Pancreas (tissue), 10 donors: ENCODE results near the gene OPRM1. TPM values are rescaled to one million over a fixed set of nuclear protein-coding genes. Genes with fewer than 3 reads are reported as not detected.

Experiments used
- ATAC-seq, 4 donors: fragments of 200-7000 bp; cut with Tn5 transposase; one replicate each; pipeline versions ENCODE4 v1.8.0 to v1.9.1; 2020; ENCODE audit warnings: mild to moderate bottlenecking in 4 of 4, moderate library complexity in 4 of 4
- DNase-seq, 6 donors: peaks; one replicate each; pipeline ENCODE4 v3.0.0-alpha.2; 2020
- FAIRE-seq: peaks from 2 replicates; lab custom pipeline; 2012; peaks lifted over from hg19 to GRCh38; lab: Jason Lieb, UNC
- H3K27ac ChIP-seq, 4 donors: fragments of 200-600 bp; sonication (generic); 1 replicate in 3 of 4; 2 replicates in 1 of 4; pipeline versions ENCODE4 v1.5.0 to v1.8.0; 2020
- H3K27me3 ChIP-seq, 4 donors: fragments of 200-600 bp; one replicate each; pipeline ENCODE4 v1.8.0; 2021
- H3K36me3 ChIP-seq, 3 donors: fragments of 200-600 bp; sonication (generic) in 1 of 3; one replicate each; pipeline versions ENCODE4 v1.5.0 to v1.8.0; 2020 to 2021
- H3K4me1 ChIP-seq, 3 donors: fragments of 200-600 bp; one replicate each; pipeline ENCODE4 v1.8.0; 2021
- H3K4me3 ChIP-seq, 4 donors: fragments of 200-600 bp; sonication (generic) in 2 of 4; one replicate each; pipeline versions ENCODE4 v1.5.0 to v1.8.0; 2020 to 2021
- H3K9me3 ChIP-seq, 4 donors: fragments of 200-600 bp; one replicate each; pipeline ENCODE4 v1.8.0; 2021
- CTCF ChIP-seq, 4 donors: fragments of 200-600 bp; sonication (generic) in 3 of 4; IDR thresholded peaks; one replicate each; pipeline versions ENCODE4 v1.5.0 to v1.8.0; 2021; ENCODE audit warnings: antibody characterized with exemption in 4 of 4
- WGBS, 2 donors: extraction: QIAGEN DNeasy Blood & Tissue Kit; methylation state at CpG; one replicate each; pipeline ENCODE4 v1.1.7; 2013; 5-methylcytosine and 5-hydroxymethylcytosine counted together
- intact Hi-C, 3 donors: fragments of 100-400 bp; cut with DNase I; formaldehyde crosslinking; loops; one replicate each; pipeline versions ENCODE4 v1.11.1 to v1.14.2; 2022
- polyA plus RNA-seq, 2 donors: library from polyadenylated mRNA; stranded (reverse); fragments of 200-250 nt; gene quantifications; one replicate each; pipeline ENCODE4 v1.2.3, GENCODE V29; 2013
- total RNA-seq, 6 donors: library from RNA; stranded (reverse); fragmentation: NEBNext Ultra II Directional in 4 of 6; extraction: Animal tissue kit (Norgen Biotek cat#: 25700) in 4 of 6; gene quantifications; one replicate each; pipeline versions ENCODE4 v1.2.1 to v1.2.4, GENCODE V29; 2021 to 2023
- donor health status: healthy with polysubstance abuse.
- donor health status: DM: no; HTN: no; CAD: no; lungs with moderate emphysema.
- donor health status: DM: no; HTN: no; CAD: no.
- donor health status: control.
- donor health status: control.
- donor health status: Bipolar disorder and iron deficiency.
- donor health status: DM: yes; HTN: yes; CAD: no.
- donor health status: DM: no; HTN: no; CAD: no.
- donor health status: DM: no; HTN: no; CAD: no.
- donor health status: DM: yes; HTN: yes; CAD: no.

The OPRM1 gene
- total and polyA plus RNA-seq, 8 donors, result 0.05 TPM; not detected in 7

- FAIRE-seq, result no peak
- Histone ChIP-seq H3K4me1 (no peaks in the 10 kb centered on the region), H3K27me3 (no peaks in the 10 kb centered on the region), H3K36me3 (no peaks in the 10 kb centered on the region), H3K4me3 (no peak overlapping the region), H3K27ac (no peak overlapping the region), H3K9me3 (no peaks in the 10 kb centered on the region)
- TF ChIP-seq CTCF (IDR thresholded peaks at IDR 0.05), result no peak
- intact Hi-C loops, result no loop called here
- DNase-seq, result no peak
- 87 to 88% methylated on average over 8 of the region's 8 CpGs for WGBS, 2 donors
- ATAC-seq, result no peak
These were observed 202.5 kb downstream of the OPRM1 start for GRCh38 chr6:154241581-154241980.

GRCh38 chr6:154242617-154243357, 203.7 kb downstream of the OPRM1 start:
- Histone ChIP-seq H3K36me3 (no peaks in the 10 kb centered on the region), H3K9me3 (no peaks in the 10 kb centered on the region), H3K27me3 (no peaks in the 10 kb centered on the region), H3K4me3 (no peak overlapping the region), H3K4me1 (peaks cover 0 to 1% (median 1%) of the 10 kb centered on the region in 3 donors), H3K27ac (no peak overlapping the region)
- intact Hi-C loops, result no loop called here
- no peak for TF ChIP-seq CTCF (IDR thresholded peaks at IDR 0.05)
- DNase-seq (no peak), FAIRE-seq (no peak), ATAC-seq (no peak)
- WGBS, 2 donors, result 92 to 94% methylated on average over 13 of the region's 13 CpGs

GRCh38 chr6:154243793-154244750, 205.0 kb downstream of the OPRM1 start:
- DNase-seq, result no peak
- WGBS, 2 donors, result 79 to 82% methylated on average over 6 of the region's 6 CpGs
- Histone ChIP-seq H3K36me3 (no peaks in the 10 kb centered on the region), H3K4me1 (peaks cover 0 to 8% (median 3%) of the 10 kb centered on the region in 3 donors), H3K4me3 (no peak overlapping the region), H3K27ac (no peak overlapping the region), H3K27me3 (no peaks in the 10 kb centered on the region), H3K9me3 (no peaks in the 10 kb centered on the region)
- ATAC-seq, result no peak
- no peak for TF ChIP-seq CTCF (IDR thresholded peaks at IDR 0.05)
- intact Hi-C loops, result no loop called here
- FAIRE-seq, result no peak

- no peaks in the 10 kb centered on the region for H3K36me3 ChIP-seq
- TF ChIP-seq CTCF (IDR thresholded peaks at IDR 0.05), result no peak
- WGBS, 2 donors, result 56 to 63% methylated on average over 5 of the region's 5 CpGs
- H3K27me3 ChIP-seq, result no peaks in the 10 kb centered on the region
- H3K4me1 ChIP-seq, result peaks cover 0 to 8% (median 3%) of the 10 kb centered on the region in 3 donors
- ATAC-seq, result no peak
- DNase-seq, result no peak
- intact Hi-C loops, result no loop called here
- H3K27ac ChIP-seq, result no peak overlapping the region
- no peak for FAIRE-seq
- H3K9me3 ChIP-seq, result no peaks in the 10 kb centered on the region
- H3K4me3 ChIP-seq, result no peak overlapping the region
These were observed 206.5 kb downstream of the OPRM1 start for GRCh38 chr6:154245506-154245905.
